Tibial nerve (tissue), 3 donors: Measurements from ENCODE around the gene CORO2A.

Experiments used
- POLR2A ChIP-seq, 2 donors: fragments of 450-650 bp; IDR thresholded peaks; one replicate each; pipeline ENCODE4 v1.6.1; 2017; ENCODE audit warnings: antibody characterized with exemption in 2 of 2, mild to moderate bottlenecking in 2 of 2, moderate library complexity in 2 of 2
- TF ChIP-seq, protein P1 (sequence below), 5 experiments: fragments of 200-600 bp in 3 of 5; fragments of 450-650 bp in 2 of 5; sonication (generic) in 3 of 5; IDR thresholded peaks; one replicate each; pipeline ENCODE4 v1.5.1; 2016 to 2019; ENCODE audit warnings: antibody characterized with exemption in 5 of 5, mild to moderate bottlenecking in 3 of 5, moderate library complexity in 2 of 5

GRCh38 chr9:98225015-98225442 is 32.6 kb upstream of the CORO2A start:
- TF ChIP-seq, protein P1, sequence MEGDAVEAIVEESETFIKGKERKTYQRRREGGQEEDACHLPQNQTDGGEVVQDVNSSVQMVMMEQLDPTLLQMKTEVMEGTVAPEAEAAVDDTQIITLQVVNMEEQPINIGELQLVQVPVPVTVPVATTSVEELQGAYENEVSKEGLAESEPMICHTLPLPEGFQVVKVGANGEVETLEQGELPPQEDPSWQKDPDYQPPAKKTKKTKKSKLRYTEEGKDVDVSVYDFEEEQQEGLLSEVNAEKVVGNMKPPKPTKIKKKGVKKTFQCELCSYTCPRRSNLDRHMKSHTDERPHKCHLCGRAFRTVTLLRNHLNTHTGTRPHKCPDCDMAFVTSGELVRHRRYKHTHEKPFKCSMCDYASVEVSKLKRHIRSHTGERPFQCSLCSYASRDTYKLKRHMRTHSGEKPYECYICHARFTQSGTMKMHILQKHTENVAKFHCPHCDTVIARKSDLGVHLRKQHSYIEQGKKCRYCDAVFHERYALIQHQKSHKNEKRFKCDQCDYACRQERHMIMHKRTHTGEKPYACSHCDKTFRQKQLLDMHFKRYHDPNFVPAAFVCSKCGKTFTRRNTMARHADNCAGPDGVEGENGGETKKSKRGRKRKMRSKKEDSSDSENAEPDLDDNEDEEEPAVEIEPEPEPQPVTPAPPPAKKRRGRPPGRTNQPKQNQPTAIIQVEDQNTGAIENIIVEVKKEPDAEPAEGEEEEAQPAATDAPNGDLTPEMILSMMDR (IDR thresholded peaks at IDR 0.05), result no peak
- no peak for TF ChIP-seq POLR2A (IDR thresholded peaks at IDR 0.05)
